ENCODE results near the gene MSLN.

- TF ChIP-seq, protein P1, sequence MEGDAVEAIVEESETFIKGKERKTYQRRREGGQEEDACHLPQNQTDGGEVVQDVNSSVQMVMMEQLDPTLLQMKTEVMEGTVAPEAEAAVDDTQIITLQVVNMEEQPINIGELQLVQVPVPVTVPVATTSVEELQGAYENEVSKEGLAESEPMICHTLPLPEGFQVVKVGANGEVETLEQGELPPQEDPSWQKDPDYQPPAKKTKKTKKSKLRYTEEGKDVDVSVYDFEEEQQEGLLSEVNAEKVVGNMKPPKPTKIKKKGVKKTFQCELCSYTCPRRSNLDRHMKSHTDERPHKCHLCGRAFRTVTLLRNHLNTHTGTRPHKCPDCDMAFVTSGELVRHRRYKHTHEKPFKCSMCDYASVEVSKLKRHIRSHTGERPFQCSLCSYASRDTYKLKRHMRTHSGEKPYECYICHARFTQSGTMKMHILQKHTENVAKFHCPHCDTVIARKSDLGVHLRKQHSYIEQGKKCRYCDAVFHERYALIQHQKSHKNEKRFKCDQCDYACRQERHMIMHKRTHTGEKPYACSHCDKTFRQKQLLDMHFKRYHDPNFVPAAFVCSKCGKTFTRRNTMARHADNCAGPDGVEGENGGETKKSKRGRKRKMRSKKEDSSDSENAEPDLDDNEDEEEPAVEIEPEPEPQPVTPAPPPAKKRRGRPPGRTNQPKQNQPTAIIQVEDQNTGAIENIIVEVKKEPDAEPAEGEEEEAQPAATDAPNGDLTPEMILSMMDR (IDR thresholded peaks at IDR 0.05) = no peak
- TF ChIP-seq POLR2A (IDR thresholded peaks at IDR 0.05) = no peak
- no peak for TF ChIP-seq EP300 (IDR thresholded peaks at IDR 0.05)
These were observed 26.1 kb upstream of the MSLN start for GRCh38 chr16:734208-734980.
